CD4-positive, CD25-positive, alpha-beta regulatory T cell (primary cell): ENCODE measurements around the gene CANT1. TPM values are rescaled to one million over a fixed set of nuclear protein-coding genes. Genes with fewer than 3 reads are reported as not detected.

Experiments used
- ATAC-seq, 2 donors: fragments of 150-1000 bp; cut with Tn5 transposase; one replicate each; pipeline ENCODE4 v1.10.0; 2021; ENCODE audit warnings: low read depth in 2 of 2, moderate number of reproducible peaks in 2 of 2, moderate library complexity in 1 of 2
- DNase-seq, 3 donors: peaks; one replicate each; pipeline versions ENCODE4 v3.0.0 to v3.0.0-alpha.2; 2012 to 2022; ENCODE audit warnings: mixed read lengths in 1 of 3
- H3K27ac ChIP-seq: one replicate; pipeline ENCODE4 v1.7.0; 2013; ENCODE audit warnings: mild to moderate bottlenecking, low read length; ENCODE audit not compliant: insufficient read depth, poor library complexity, severe bottlenecking
- H3K27me3 ChIP-seq: one replicate; pipeline ENCODE4 v1.7.0; 2013; ENCODE audit warnings: low read length; ENCODE audit not compliant: control insufficient read depth, insufficient read depth
- H3K36me3 ChIP-seq: one replicate; pipeline ENCODE4 v1.7.0; 2013; ENCODE audit warnings: mild to moderate bottlenecking, low read length, moderate library complexity; ENCODE audit not compliant: control insufficient read depth, insufficient read depth
- H3K4me1 ChIP-seq: 2 replicates; pipeline ENCODE4 v1.7.0; 2013; ENCODE audit warnings: mild to moderate bottlenecking, low read length; ENCODE audit not compliant: insufficient read depth, control insufficient read depth, poor library complexity, severe bottlenecking
- H3K4me3 ChIP-seq: one replicate; pipeline ENCODE4 v1.7.0; 2013; ENCODE audit warnings: low read depth, mild to moderate bottlenecking, low read length, moderate library complexity
- H3K9me3 ChIP-seq, 2 experiments: 1 replicate in 1 of 2; 2 replicates in 1 of 2; pipeline ENCODE4 v1.7.0; 2013; ENCODE audit warnings: low read length in 2 of 2, mild to moderate bottlenecking in 1 of 2, moderate library complexity in 1 of 2; ENCODE audit not compliant: control insufficient read depth in 2 of 2
- H3K27ac Mint-ChIP-seq, 3 donors: one replicate each; pipeline ENCODE4 v1.8.0; 2020 to 2022; ENCODE audit warnings: mild to moderate bottlenecking in 3 of 3, mixed read lengths in 3 of 3, moderate library complexity in 2 of 3
- H3K27me3 Mint-ChIP-seq: one replicate; pipeline ENCODE4 v1.8.0; 2022; ENCODE audit warnings: mild to moderate bottlenecking, mixed read lengths
- H3K36me3 Mint-ChIP-seq: one replicate; pipeline ENCODE4 v1.8.0; 2020; ENCODE audit warnings: mixed read lengths
- H3K4me1 Mint-ChIP-seq, 4 donors: one replicate each; pipeline ENCODE4 v1.8.0; 2020 to 2022; ENCODE audit warnings: mixed read lengths in 4 of 4, mild to moderate bottlenecking in 1 of 4
- H3K4me3 Mint-ChIP-seq, 4 donors: one replicate each; pipeline ENCODE4 v1.8.0; 2020 to 2022; ENCODE audit warnings: mild to moderate bottlenecking in 4 of 4, mixed read lengths in 4 of 4, moderate library complexity in 3 of 4
- H3K9me3 Mint-ChIP-seq, 7 donors: one replicate each; pipeline ENCODE4 v1.8.0; 2020 to 2022; ENCODE audit warnings: mixed read lengths in 7 of 7, mild to moderate bottlenecking in 3 of 7, moderate library complexity in 2 of 7
- polyA plus RNA-seq, 4 donors: library from polyadenylated mRNA; unstranded; fragments of 300-500 nt; fragmentation: Illumina TruSeq; gene quantifications; one replicate each; pipeline ENCODE4 v1.2.3, GENCODE V29; 2021
- total RNA-seq: library from RNA; stranded (reverse); gene quantifications from one replicate; pipeline ENCODE4 v1.2.3, GENCODE V29; 2022

Gene CANT1
- total and polyA plus RNA-seq, 5 donors from 2014 or later, result 8.5 to 49.6 (median 9.9) TPM

- Histone ChIP-seq H3K36me3 (no peaks in the 10 kb centered on the region), H3K27ac (no peak overlapping the region), H3K4me3 (no peak overlapping the region), H3K27me3 (no peaks in the 10 kb centered on the region), H3K9me3 (no peaks in the 10 kb centered on the region), H3K4me1 (peaks cover 7% of the 10 kb centered on the region)
- DNase-seq (no peak), ATAC-seq (no peak)
- H3K4me1 Mint-ChIP-seq, result peaks cover 5 to 16% (median 6%) of the 10 kb centered on the region in 4 donors
- no peaks in the 10 kb centered on the region for H3K36me3 Mint-ChIP-seq
- H3K27me3 Mint-ChIP-seq, result peaks cover 4% of the 10 kb centered on the region
- no peak overlapping the region for H3K4me3 Mint-ChIP-seq
- H3K27ac Mint-ChIP-seq, result no peak overlapping the region
- H3K9me3 Mint-ChIP-seq, result peaks cover 0 to 2% (median 0%) of the 10 kb centered on the region in 7 donors
These were observed 28.3 kb downstream of the CANT1 start for GRCh38 chr17:78981010-78981888.

- Histone ChIP-seq H3K27me3 (no peaks in the 10 kb centered on the region), H3K36me3 (no peaks in the 10 kb centered on the region), H3K9me3 (no peaks in the 10 kb centered on the region), H3K4me3 (no peak overlapping the region), H3K27ac (no peak overlapping the region), H3K4me1 (peaks cover 7% of the 10 kb centered on the region)
- DNase-seq, result no peak
- Mint-ChIP-seq H3K36me3 (no peaks in the 10 kb centered on the region), H3K4me3 (no peak overlapping the region), H3K27me3 (no peaks in the 10 kb centered on the region), H3K9me3 (peaks cover 0 to 2% (median 0%) of the 10 kb centered on the region in 7 donors), H3K27ac (no peak overlapping the region), H3K4me1 (peaks cover 0 to 10% (median 0%) of the 10 kb centered on the region in 4 donors)
- ATAC-seq, result no peak
These were observed 29.0 kb downstream of the CANT1 start for GRCh38 chr17:78980624-78980972.

GRCh38 chr17:78979780-78980623 lies 29.6 kb downstream of the CANT1 start, which contains the start of gene LGALS3BP:
LGALS3BP (minus strand) TSS chr17:78979923; CDS start chr17:78977191, 2,732 bp downstream.
- H3K9me3 Mint-ChIP-seq, result peaks cover 0 to 2% (median 0%) of the 10 kb centered on the region in 7 donors
- peak; percentile 69 to 78 for ATAC-seq
- H3K4me1 Mint-ChIP-seq, result peaks cover 0 to 10% (median 0%) of the 10 kb centered on the region in 4 donors
- peak within 1 kb of the TSS; percentile 19 to 82 (median 68) for H3K4me3 Mint-ChIP-seq
- peak within 1 kb of the TSS in 2 of 3 donors; percentile 42 to 86 for H3K27ac Mint-ChIP-seq
- no peaks in the 10 kb centered on the region for H3K27me3 Mint-ChIP-seq
- Histone ChIP-seq H3K4me3 (peak within 1 kb of the TSS; percentile 64), H3K9me3 (no peaks in the 10 kb centered on the region), H3K36me3 (no peaks in the 10 kb centered on the region), H3K27ac (no peak within 1 kb of the TSS), H3K4me1 (peaks cover 7% of the 10 kb centered on the region), H3K27me3 (no peaks in the 10 kb centered on the region)
- no peaks in the 10 kb centered on the region for H3K36me3 Mint-ChIP-seq
- DNase-seq, result peak in 2 of 3 donors; percentile 12 to 71

- Mint-ChIP-seq H3K4me1 (peaks cover 0 to 10% (median 0%) of the 10 kb centered on the region in 4 donors), H3K27ac (no peak overlapping the region), H3K4me3 (peak overlapping the region in 3 of 4 donors; percentile 19 to 82 (median 69)), H3K36me3 (no peaks in the 10 kb centered on the region), H3K9me3 (no peaks in the 10 kb centered on the region), H3K27me3 (no peaks in the 10 kb centered on the region)
- ATAC-seq (no peak), DNase-seq (no peak)
- Histone ChIP-seq H3K9me3 (no peaks in the 10 kb centered on the region), H3K36me3 (no peaks in the 10 kb centered on the region), H3K27ac (no peak overlapping the region), H3K4me3 (no peak overlapping the region), H3K27me3 (no peaks in the 10 kb centered on the region), H3K4me1 (peaks cover 7% of the 10 kb centered on the region)
These were observed 31.3 kb downstream of the CANT1 start for GRCh38 chr17:78977997-78978973.

GRCh38 chr17:78977681-78977943 lies 32.0 kb downstream of the CANT1 start:
- H3K27ac Mint-ChIP-seq, result peak overlapping the region in 1 of 3 donors; percentile 69
- no peak overlapping the region for H3K4me3 ChIP-seq
- ATAC-seq, result no peak
- H3K36me3 Mint-ChIP-seq, result no peaks in the 10 kb centered on the region
- H3K4me1 ChIP-seq, result peaks cover 7% of the 10 kb centered on the region
- peak overlapping the region in 1 of 4 donors; percentile 80 for H3K4me3 Mint-ChIP-seq
- no peak overlapping the region for H3K27ac ChIP-seq
- H3K27me3 Mint-ChIP-seq, result no peaks in the 10 kb centered on the region
- no peaks in the 10 kb centered on the region for H3K27me3 ChIP-seq
- no peak for DNase-seq
- H3K4me1 Mint-ChIP-seq, result peaks cover 0 to 10% (median 0%) of the 10 kb centered on the region in 4 donors
- H3K9me3 Mint-ChIP-seq, result no peaks in the 10 kb centered on the region
- H3K9me3 ChIP-seq, result no peaks in the 10 kb centered on the region
- H3K36me3 ChIP-seq, result no peaks in the 10 kb centered on the region

DNA sequence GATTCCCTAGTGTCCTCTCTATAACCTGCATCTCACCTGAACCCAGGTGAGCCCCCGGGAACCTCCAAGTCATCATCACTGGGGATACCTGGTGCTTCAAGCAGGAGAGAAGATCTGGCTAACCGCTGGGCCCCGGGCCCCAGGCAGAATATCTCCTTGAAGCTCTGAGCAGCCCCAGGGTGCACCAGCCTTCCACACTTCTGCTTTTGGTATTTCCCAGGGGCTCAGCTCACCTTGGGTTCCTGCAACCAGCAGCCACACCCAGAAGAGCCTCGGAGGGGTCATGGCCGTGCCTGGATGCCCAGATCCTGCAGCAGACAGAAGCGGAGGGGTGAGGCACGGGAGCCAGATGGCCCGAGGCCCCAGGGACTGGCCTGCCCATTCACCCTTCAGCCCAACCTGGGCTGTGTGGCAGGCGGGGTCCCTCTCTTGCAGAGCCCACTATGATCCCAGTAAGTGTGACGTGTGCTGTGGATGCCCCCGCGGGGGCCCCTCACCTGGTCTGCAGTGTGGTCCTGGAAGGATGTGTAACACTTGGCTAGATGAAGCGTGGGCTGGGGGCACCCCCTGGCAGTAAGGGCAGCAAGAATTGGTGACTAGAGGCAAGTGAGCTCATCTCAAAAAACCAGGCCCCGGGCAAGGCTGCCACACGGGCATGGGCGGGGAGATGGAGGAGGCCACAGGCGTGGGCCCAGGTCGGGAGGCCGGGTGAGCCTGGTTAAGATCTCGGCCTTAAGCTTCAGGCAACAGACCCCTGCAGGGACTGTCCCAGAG lies 32.5 kb downstream of the CANT1 start:
- H3K36me3 ChIP-seq, result no peaks in the 10 kb centered on the region
- H3K27me3 Mint-ChIP-seq, result no peaks in the 10 kb centered on the region
- DNase-seq (no peak), ATAC-seq (no peak)
- no peak overlapping the region for H3K27ac ChIP-seq
- peak overlapping the region in 1 of 4 donors; percentile 80 for H3K4me3 Mint-ChIP-seq
- H3K36me3 Mint-ChIP-seq, result no peaks in the 10 kb centered on the region
- no peaks in the 10 kb centered on the region for H3K9me3 ChIP-seq
- H3K27me3 ChIP-seq, result no peaks in the 10 kb centered on the region
- peaks cover 0 to 10% (median 0%) of the 10 kb centered on the region in 4 donors for H3K4me1 Mint-ChIP-seq
- H3K4me3 ChIP-seq, result no peak overlapping the region
- H3K27ac Mint-ChIP-seq, result no peak overlapping the region
- peaks cover 7% of the 10 kb centered on the region for H3K4me1 ChIP-seq
- no peaks in the 10 kb centered on the region for H3K9me3 Mint-ChIP-seq
